Fibroblast of pulmonary artery (primary cell): ENCODE data around the gene DOCK3.
A peak's percentile ranks its signal among the peaks of the same experiment; 100 is the strongest.
"Not testable (repeated sequence)": the region's sequence is repeated elsewhere in the genome, so short reads cannot be mapped to it uniquely, and the experiment has no call there.

Experiments
- DNase-seq: peaks from one replicate; pipeline ENCODE4 v3.0.0-alpha.2; 2010; ENCODE audit warnings: low read depth
- H3K4me3 ChIP-seq: replicated peaks from 2 replicates; pipeline ENCODE4 v1.5.1; 2011; ENCODE audit warnings: low read depth, mild to moderate bottlenecking, control low read depth, low read length, moderate library complexity
- TF ChIP-seq, protein P1 (sequence below): IDR thresholded peaks from 2 replicates; pipeline ENCODE4 v1.5.1; 2011; ENCODE audit warnings: mild to moderate bottlenecking, control low read depth, low read length, inconsistent platforms; ENCODE audit errors: missing control alignments

DOCK3 gene

DNA sequence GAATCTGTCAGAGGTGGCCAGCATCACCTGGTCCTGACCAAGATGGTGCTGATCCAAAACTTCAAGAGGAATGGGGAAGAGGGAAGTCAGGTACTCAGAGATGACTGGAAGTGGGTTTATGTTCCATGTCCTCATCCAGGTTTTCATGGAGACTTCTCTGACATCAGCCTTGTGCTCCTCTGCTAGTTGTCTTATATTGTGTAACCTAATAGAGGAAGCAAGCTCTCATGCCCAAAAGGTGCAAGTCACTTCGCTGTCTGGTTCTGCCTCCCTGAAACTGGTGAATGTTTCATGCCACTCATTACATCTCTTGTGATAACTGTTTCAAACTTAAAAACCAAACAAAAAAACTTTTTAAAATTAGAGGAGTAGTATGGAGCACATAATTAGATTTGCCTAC is 583.1 kb downstream of the DOCK3 start:
- no peak for DNase-seq
- TF ChIP-seq, protein P1, sequence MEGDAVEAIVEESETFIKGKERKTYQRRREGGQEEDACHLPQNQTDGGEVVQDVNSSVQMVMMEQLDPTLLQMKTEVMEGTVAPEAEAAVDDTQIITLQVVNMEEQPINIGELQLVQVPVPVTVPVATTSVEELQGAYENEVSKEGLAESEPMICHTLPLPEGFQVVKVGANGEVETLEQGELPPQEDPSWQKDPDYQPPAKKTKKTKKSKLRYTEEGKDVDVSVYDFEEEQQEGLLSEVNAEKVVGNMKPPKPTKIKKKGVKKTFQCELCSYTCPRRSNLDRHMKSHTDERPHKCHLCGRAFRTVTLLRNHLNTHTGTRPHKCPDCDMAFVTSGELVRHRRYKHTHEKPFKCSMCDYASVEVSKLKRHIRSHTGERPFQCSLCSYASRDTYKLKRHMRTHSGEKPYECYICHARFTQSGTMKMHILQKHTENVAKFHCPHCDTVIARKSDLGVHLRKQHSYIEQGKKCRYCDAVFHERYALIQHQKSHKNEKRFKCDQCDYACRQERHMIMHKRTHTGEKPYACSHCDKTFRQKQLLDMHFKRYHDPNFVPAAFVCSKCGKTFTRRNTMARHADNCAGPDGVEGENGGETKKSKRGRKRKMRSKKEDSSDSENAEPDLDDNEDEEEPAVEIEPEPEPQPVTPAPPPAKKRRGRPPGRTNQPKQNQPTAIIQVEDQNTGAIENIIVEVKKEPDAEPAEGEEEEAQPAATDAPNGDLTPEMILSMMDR: no peak
- no peak overlapping the region for H3K4me3 ChIP-seq

DNA sequence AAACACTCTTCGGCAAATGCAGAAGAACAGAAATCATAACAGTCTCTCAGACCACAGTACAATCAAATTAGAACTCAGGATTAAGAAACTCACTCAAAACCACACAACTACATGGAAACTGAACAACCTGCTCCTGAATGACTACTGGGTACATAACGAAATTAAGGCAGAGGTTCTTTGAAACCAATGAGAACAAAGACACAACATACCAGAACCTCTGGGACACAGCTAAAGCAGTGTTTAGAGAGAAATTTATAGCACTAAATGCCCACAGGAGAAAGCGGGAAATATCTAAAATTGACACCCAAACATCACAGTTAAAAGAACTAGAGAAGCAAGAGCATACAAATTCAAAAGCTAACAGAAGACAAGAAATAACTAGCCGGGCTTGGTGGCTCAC is 589.4 kb downstream of the DOCK3 start:
- DNase-seq: not testable (repeated sequence)

DNA sequence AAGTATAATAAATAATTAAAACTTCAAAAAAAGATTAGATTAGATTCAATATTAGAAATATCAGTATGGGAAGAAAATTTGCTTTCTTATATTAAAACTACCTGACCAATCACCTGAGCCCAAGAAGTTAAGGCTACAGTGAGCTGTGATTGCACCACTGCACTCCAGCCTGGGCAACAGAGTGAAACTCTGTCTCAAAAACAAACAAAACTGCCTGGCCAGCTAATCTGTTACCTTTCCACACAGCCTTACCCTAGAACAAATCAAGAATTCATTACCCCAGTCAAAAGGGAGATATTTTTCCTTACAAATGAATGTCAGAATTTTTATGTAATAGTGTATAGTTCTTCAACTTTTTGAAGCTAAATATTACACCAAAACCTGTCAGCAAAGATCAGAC is 593.4 kb downstream of the DOCK3 start:
- H3K4me3 ChIP-seq: no peak overlapping the region
- TF ChIP-seq, protein P1: no peak
- DNase-seq: no peak

More for the DNA sequence above, 589.4 kb downstream of the DOCK3 start:
- not testable (repeated sequence) for H3K4me3 ChIP-seq

DNA sequence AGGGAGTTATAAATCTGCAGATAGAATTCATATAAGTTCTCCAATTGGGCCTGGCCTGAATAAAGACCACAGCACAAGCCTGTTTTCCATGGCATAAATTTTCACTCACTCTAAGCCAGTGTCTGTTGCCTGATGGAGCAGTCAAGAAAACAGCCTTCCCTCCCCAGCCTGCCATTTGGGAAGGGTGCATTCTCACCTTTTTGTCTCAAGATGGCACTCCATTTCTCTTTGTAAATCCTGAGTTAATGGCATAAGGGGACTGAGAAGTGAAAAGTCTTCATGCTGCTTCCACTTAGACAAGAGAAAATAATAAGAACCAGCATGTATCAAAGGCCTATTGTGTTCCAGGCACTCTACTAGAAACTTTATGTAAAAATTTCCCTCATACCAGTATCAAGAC is 594.7 kb downstream of the DOCK3 start:
- TF ChIP-seq, protein P1: peak; percentile 28
- DNase-seq: peak; percentile 22

DNA sequence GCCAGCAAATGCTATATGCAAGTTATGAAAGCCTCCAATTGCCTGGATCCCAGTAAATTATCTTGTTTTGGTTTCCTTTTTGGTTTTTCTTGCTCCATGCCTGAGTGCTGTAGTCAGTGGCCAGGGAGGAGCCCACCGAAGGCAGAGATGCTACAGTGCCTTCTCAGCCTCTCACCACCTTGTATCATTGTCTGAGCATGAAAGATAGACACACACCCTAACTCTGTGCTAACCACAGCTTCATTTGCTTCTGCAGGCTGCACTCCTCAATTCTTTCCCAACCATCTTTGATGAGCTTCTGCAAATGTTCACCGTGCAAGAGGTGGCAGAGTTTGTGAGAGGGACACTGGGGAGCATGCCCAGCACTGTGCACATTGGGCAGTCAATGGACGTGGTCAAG is 595.8 kb downstream of the DOCK3 start:
- TF ChIP-seq, protein P1: no peak
- no peak overlapping the region for H3K4me3 ChIP-seq
- no peak for DNase-seq

More for the DNA sequence above, 594.7 kb downstream of the DOCK3 start:
- no peak overlapping the region for H3K4me3 ChIP-seq

DNA sequence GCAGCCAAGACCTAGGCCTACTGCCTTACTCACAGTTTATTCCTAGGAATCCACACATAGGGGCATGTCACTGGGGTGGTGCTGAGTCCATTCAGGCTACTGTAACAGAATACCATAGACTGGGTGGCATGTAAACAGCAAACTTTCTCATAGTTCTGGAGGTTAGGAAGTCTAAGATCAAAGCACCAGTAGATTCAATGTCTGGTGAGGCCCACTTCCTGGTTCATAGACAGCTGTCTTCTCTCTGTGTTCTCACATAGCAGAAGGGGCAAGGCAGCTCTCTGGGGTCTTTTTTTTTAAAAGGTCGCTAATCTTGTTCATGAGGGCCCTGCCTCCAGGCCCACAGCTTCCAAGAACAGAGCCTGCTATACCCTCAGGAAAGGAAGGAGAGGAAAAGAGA is 596.4 kb downstream of the DOCK3 start:
- TF ChIP-seq, protein P1: no peak
- H3K4me3 ChIP-seq: no peak overlapping the region
- DNase-seq: no peak

DNA sequence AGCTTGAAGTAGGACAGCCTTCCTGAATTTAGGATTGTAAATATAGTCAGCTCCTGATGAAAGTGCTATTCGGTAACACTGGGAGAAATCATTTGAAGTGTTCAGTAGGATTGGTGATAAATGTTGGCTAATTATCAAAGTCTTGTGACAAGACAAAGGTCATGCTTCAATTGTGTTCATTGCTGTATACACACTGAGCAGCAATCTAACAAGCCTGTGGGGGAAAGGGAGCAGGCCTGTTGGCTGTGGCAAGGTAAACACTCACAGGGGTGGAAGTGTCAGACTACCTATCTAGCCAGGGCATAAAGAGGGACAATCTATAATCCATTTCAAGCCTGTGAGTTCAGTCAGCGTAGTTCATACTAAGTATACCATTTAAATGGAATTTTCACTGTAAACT is 599.3 kb downstream of the DOCK3 start:
- TF ChIP-seq, protein P1: no peak
- no peak for DNase-seq
- no peak overlapping the region for H3K4me3 ChIP-seq
